Neural progenitor cell (in vitro differentiated cells): ENCODE data around the gene MAGOHB. TPM values are rescaled to one million over a fixed set of nuclear protein-coding genes. Genes with fewer than 3 reads are reported as not detected.

Experiments used
- DNase-seq: peaks from one replicate; pipeline ENCODE4 v3.0.0-alpha.2; 2016; ENCODE audit warnings: low spot score
- H2AFZ ChIP-seq: fragments of 200-600 bp; sonication (generic); replicated peaks from 2 replicates; pipeline ENCODE4 v1.6.1; 2016; ENCODE audit warnings: antibody characterized with exemption
- H3F3A ChIP-seq: fragments of 200-600 bp; sonication (generic); 2 replicates; pipeline ENCODE4 v1.6.1; 2016; ENCODE audit warnings: antibody characterized with exemption, low read depth
- H3K27ac ChIP-seq: fragments of 200-600 bp; sonication (generic); 2 replicates; pipeline ENCODE4 v1.5.1; 2016; ENCODE audit warnings: mild to moderate bottlenecking
- H3K27me3 ChIP-seq: fragments of 200-600 bp; sonication (generic); 2 replicates; pipeline ENCODE4 v1.6.1; 2016; ENCODE audit warnings: mild to moderate bottlenecking, moderate library complexity
- H3K36me3 ChIP-seq: fragments of 200-600 bp; sonication (generic); 2 replicates; pipeline ENCODE4 v1.5.1; 2016
- H3K4me1 ChIP-seq: fragments of 200-600 bp; sonication (generic); 2 replicates; pipeline ENCODE4 v1.6.1; 2016; ENCODE audit warnings: mixed run types
- H3K4me2 ChIP-seq: fragments of 200-600 bp; sonication (generic); 2 replicates; pipeline ENCODE4 v1.6.1; 2016
- H3K4me3 ChIP-seq: fragments of 200-600 bp; sonication (generic); 2 replicates; pipeline ENCODE4 v1.5.1; 2016
- H3K79me2 ChIP-seq: fragments of 200-600 bp; sonication (generic); 2 replicates; pipeline ENCODE4 v1.6.1; 2016; ENCODE audit warnings: low read depth
- H3K9ac ChIP-seq: fragments of 200-600 bp; sonication (generic); 2 replicates; pipeline ENCODE4 v1.6.1; 2016
- H3K9me3 ChIP-seq: fragments of 200-600 bp; sonication (generic); 2 replicates; pipeline ENCODE4 v1.5.1; 2016; ENCODE audit warnings: low read depth
- H4K20me1 ChIP-seq: fragments of 200-600 bp; sonication (generic); 2 replicates; pipeline ENCODE4 v1.6.1; 2016; ENCODE audit warnings: low read depth
- H3K27ac Mint-ChIP-seq: 3 replicates; pipeline ENCODE4 v1.8.0; 2021; ENCODE audit warnings: mixed read lengths
- H3K27me3 Mint-ChIP-seq: 2 replicates; pipeline ENCODE4 v1.8.0; 2022; ENCODE audit warnings: low read depth, mild to moderate bottlenecking, inconsistent platforms, moderate library complexity, mixed read lengths; ENCODE audit not compliant: insufficient read depth
- H3K36me3 Mint-ChIP-seq: 3 replicates; pipeline ENCODE4 v1.8.0; 2021; ENCODE audit warnings: mixed read lengths
- H3K4me1 Mint-ChIP-seq: 3 replicates; pipeline ENCODE4 v1.8.0; 2021; ENCODE audit warnings: mixed read lengths
- H3K4me3 Mint-ChIP-seq: 3 replicates; pipeline ENCODE4 v1.8.0; 2021; ENCODE audit warnings: mild to moderate bottlenecking, moderate library complexity, mixed read lengths
- H3K9me3 Mint-ChIP-seq: 3 replicates; pipeline ENCODE4 v1.8.0; 2020; ENCODE audit warnings: mixed read lengths
- EZH2 ChIP-seq: fragments of 200-600 bp; sonication (generic); IDR thresholded peaks from 2 replicates; pipeline ENCODE4 v1.6.1; 2017; ENCODE audit warnings: antibody characterized with exemption, mild to moderate bottlenecking, moderate library complexity
- EZH2phosphoT487 ChIP-seq: fragments of 200-600 bp; sonication (generic); IDR thresholded peaks from 2 replicates; pipeline ENCODE4 v1.6.1; 2017; ENCODE audit warnings: antibody characterized with exemption
- total RNA-seq: library from RNA; depleted of rRNA; stranded (reverse); fragments of >200 nt; gene quantifications from 2 replicates; pipeline ENCODE4 v1.2.3, GENCODE V29; 2015; ENCODE audit warnings: low replicate concordance
- TF ChIP-seq, protein P1 (sequence below): fragments of 200-600 bp; sonication (generic); IDR thresholded peaks from 2 replicates; pipeline ENCODE4 v1.5.1; 2017; ENCODE audit warnings: antibody characterized with exemption, mild to moderate bottlenecking

Gene MAGOHB
- total RNA-seq, 1 donor from 2014 or later, result 53.5 TPM

DNA sequence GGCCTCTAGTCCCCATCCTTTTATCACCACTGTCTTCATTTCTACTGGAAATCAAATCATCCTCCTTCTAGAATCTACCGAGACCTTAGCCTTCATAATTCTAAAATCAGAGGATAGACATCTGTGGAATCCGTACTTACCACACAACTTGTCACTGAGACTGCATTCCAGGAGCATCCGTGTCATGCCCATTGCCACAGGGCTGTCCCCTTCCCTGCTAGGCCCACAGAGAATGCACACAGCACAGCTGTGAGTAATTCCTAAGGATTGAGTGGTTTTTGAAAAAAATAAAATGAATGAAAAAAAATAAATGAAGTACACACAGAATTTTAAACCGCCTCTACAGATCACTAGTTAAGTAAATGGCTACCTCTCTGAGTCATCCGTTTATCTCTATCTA, 21.0 kb upstream of the MAGOHB start:
- Histone ChIP-seq H3K9me3 (no peaks in the 10 kb centered on the region), H3K4me3 (no peak overlapping the region), H3K4me2 (no peak overlapping the region), H3K9ac (no peak overlapping the region), H2AFZ (no peak overlapping the region), H3F3A (no peaks in the 10 kb centered on the region), H4K20me1 (no peaks in the 10 kb centered on the region), H3K79me2 (no peaks in the 10 kb centered on the region), H3K4me1 (no peaks in the 10 kb centered on the region), H3K36me3 (no peaks in the 10 kb centered on the region), H3K27ac (no peak overlapping the region), H3K27me3 (no peaks in the 10 kb centered on the region)
- DNase-seq, result no peak
- Mint-ChIP-seq H3K4me1 (no peaks in the 10 kb centered on the region), H3K4me3 (no peak overlapping the region), H3K36me3 (no peaks in the 10 kb centered on the region), H3K27me3 (no peaks in the 10 kb centered on the region), H3K9me3 (no peaks in the 10 kb centered on the region), H3K27ac (no peak overlapping the region)
- TF ChIP-seq EZH2phosphoT487, result no peak

- Histone ChIP-seq H3K9ac (no peak overlapping the region), H3K79me2 (no peaks in the 10 kb centered on the region), H3K4me3 (no peak overlapping the region), H3K4me2 (no peak overlapping the region), H3K27me3 (no peaks in the 10 kb centered on the region), H3K9me3 (no peaks in the 10 kb centered on the region), H3K4me1 (no peaks in the 10 kb centered on the region), H3K27ac (no peak overlapping the region), H3K36me3 (no peaks in the 10 kb centered on the region), H2AFZ (no peak overlapping the region), H4K20me1 (no peaks in the 10 kb centered on the region), H3F3A (no peaks in the 10 kb centered on the region)
- DNase-seq, result no peak
- Mint-ChIP-seq H3K27ac (no peak overlapping the region), H3K27me3 (no peaks in the 10 kb centered on the region), H3K4me1 (no peaks in the 10 kb centered on the region), H3K9me3 (no peaks in the 10 kb centered on the region), H3K36me3 (no peaks in the 10 kb centered on the region), H3K4me3 (no peak overlapping the region)
- TF ChIP-seq EZH2 (no peak), EZH2phosphoT487 (no peak)
- TF ChIP-seq, protein P1, sequence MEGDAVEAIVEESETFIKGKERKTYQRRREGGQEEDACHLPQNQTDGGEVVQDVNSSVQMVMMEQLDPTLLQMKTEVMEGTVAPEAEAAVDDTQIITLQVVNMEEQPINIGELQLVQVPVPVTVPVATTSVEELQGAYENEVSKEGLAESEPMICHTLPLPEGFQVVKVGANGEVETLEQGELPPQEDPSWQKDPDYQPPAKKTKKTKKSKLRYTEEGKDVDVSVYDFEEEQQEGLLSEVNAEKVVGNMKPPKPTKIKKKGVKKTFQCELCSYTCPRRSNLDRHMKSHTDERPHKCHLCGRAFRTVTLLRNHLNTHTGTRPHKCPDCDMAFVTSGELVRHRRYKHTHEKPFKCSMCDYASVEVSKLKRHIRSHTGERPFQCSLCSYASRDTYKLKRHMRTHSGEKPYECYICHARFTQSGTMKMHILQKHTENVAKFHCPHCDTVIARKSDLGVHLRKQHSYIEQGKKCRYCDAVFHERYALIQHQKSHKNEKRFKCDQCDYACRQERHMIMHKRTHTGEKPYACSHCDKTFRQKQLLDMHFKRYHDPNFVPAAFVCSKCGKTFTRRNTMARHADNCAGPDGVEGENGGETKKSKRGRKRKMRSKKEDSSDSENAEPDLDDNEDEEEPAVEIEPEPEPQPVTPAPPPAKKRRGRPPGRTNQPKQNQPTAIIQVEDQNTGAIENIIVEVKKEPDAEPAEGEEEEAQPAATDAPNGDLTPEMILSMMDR, result no peak
Observed at GRCh38 chr12:10633541-10633940, 20.1 kb upstream of the MAGOHB start.

GRCh38 chr12:10632226-10632625, 18.8 kb upstream of the MAGOHB start:
- H3K4me2 ChIP-seq, result no peak overlapping the region
- no peak overlapping the region for H3K27ac ChIP-seq
- no peaks in the 10 kb centered on the region for H3K4me1 ChIP-seq
- no peaks in the 10 kb centered on the region for H4K20me1 ChIP-seq
- no peaks in the 10 kb centered on the region for H3K9me3 Mint-ChIP-seq
- H3K27ac Mint-ChIP-seq, result no peak overlapping the region
- no peaks in the 10 kb centered on the region for H3F3A ChIP-seq
- H2AFZ ChIP-seq, result no peak overlapping the region
- TF ChIP-seq, protein P1, result no peak
- no peaks in the 10 kb centered on the region for H3K79me2 ChIP-seq
- no peaks in the 10 kb centered on the region for H3K36me3 ChIP-seq
- H3K27me3 Mint-ChIP-seq, result no peaks in the 10 kb centered on the region
- no peaks in the 10 kb centered on the region for H3K4me1 Mint-ChIP-seq
- no peaks in the 10 kb centered on the region for H3K27me3 ChIP-seq
- no peak overlapping the region for H3K4me3 Mint-ChIP-seq
- DNase-seq, result no peak
- no peaks in the 10 kb centered on the region for H3K9me3 ChIP-seq
- no peak overlapping the region for H3K9ac ChIP-seq
- H3K36me3 Mint-ChIP-seq, result no peaks in the 10 kb centered on the region
- H3K4me3 ChIP-seq, result no peak overlapping the region

- TF ChIP-seq, protein P1, result no peak
- TF ChIP-seq EZH2phosphoT487 (no peak), EZH2 (no peak)
- no peaks in the 10 kb centered on the region for H3K36me3 Mint-ChIP-seq
- H3K4me1 Mint-ChIP-seq, result no peaks in the 10 kb centered on the region
- H3K27me3 Mint-ChIP-seq, result no peaks in the 10 kb centered on the region
- H3K27ac Mint-ChIP-seq, result no peak overlapping the region
- Histone ChIP-seq H3K9ac (no peak overlapping the region), H3K4me2 (no peak overlapping the region), H3K27me3 (no peaks in the 10 kb centered on the region), H2AFZ (no peak overlapping the region), H3K79me2 (no peaks in the 10 kb centered on the region), H3K4me1 (no peaks in the 10 kb centered on the region), H3K36me3 (no peaks in the 10 kb centered on the region), H4K20me1 (no peaks in the 10 kb centered on the region), H3K27ac (no peak overlapping the region), H3K9me3 (no peaks in the 10 kb centered on the region), H3F3A (no peaks in the 10 kb centered on the region), H3K4me3 (no peak overlapping the region)
- H3K9me3 Mint-ChIP-seq, result no peaks in the 10 kb centered on the region
- no peak for DNase-seq
- H3K4me3 Mint-ChIP-seq, result no peak overlapping the region
Observed at GRCh38 chr12:10624605-10625004, 11.2 kb upstream of the MAGOHB start.
